CD14-positive monocyte (primary cell): ENCODE data around the gene CUL4A. TPM values are rescaled to one million over a fixed set of nuclear protein-coding genes. Genes with fewer than 3 reads are reported as not detected.

Experiments
- DNase-seq, 3 donors: peaks; one replicate each; pipeline ENCODE4 v3.0.0-alpha.2; 2011 to 2022
- H2AFZ ChIP-seq: 2 replicates; pipeline ENCODE4 v1.6.0; 2012; ENCODE audit warnings: mild to moderate bottlenecking, low read depth, low read length, inconsistent platforms; ENCODE audit not compliant: insufficient read depth, poor library complexity, severe bottlenecking
- H3K27ac ChIP-seq, 2 donors: 1 replicate in 1 of 2; 2 replicates in 1 of 2; pipeline ENCODE4 v1.5.1; 2012 to 2013; ENCODE audit warnings: low read length in 2 of 2, control low read depth in 1 of 2, inconsistent platforms in 1 of 2, low read depth in 1 of 2, mild to moderate bottlenecking in 1 of 2
- H3K27me3 ChIP-seq, 2 donors: one replicate each; pipeline versions ENCODE4 v1.6.0 to v1.6.1; 2011 to 2013; ENCODE audit warnings: low read length in 2 of 2; ENCODE audit not compliant: control insufficient read depth in 2 of 2, insufficient read depth in 2 of 2
- H3K36me3 ChIP-seq, 2 donors: replicated peaks in 1 of 2; 1 replicate in 1 of 2; 2 replicates in 1 of 2; pipeline versions ENCODE4 v1.5.1 to v1.6.1; 2012 to 2013; ENCODE audit warnings: low read length in 2 of 2, control low read depth in 1 of 2, inconsistent platforms in 1 of 2, mild to moderate bottlenecking in 1 of 2; ENCODE audit not compliant: insufficient read depth in 2 of 2, control insufficient read depth in 1 of 2
- H3K4me1 ChIP-seq, 2 donors: 1 replicate in 1 of 2; 2 replicates in 1 of 2; pipeline versions ENCODE4 v1.5.1 to v1.6.1; 2012 to 2013; ENCODE audit warnings: low read length in 2 of 2, control low read depth in 1 of 2, inconsistent platforms in 1 of 2, mild to moderate bottlenecking in 1 of 2, moderate library complexity in 1 of 2; ENCODE audit not compliant: insufficient read depth in 2 of 2, control insufficient read depth in 1 of 2
- H3K4me2 ChIP-seq: replicated peaks from 2 replicates; pipeline ENCODE3; 2012; ENCODE audit warnings: low read length, moderate library complexity, mild to moderate bottlenecking; ENCODE audit not compliant: poor library complexity, severe bottlenecking; ENCODE audit errors: extremely low read depth
- H3K4me3 ChIP-seq, 3 experiments: fragments of 200-600 bp in 1 of 3; sonication (generic) in 1 of 3; replicated peaks in 1 of 3; 1 replicate in 2 of 3; 2 replicates in 1 of 3; pipeline ENCODE4 v1.5.1; 2011 to 2013; ENCODE audit warnings: low read length in 3 of 3, mild to moderate bottlenecking in 3 of 3, control low read depth in 2 of 3, low read depth in 2 of 3, inconsistent platforms in 1 of 3, moderate library complexity in 1 of 3
- H3K79me2 ChIP-seq: 2 replicates; pipeline ENCODE4 v1.6.0; 2012; ENCODE audit warnings: mild to moderate bottlenecking, control low read depth, inconsistent platforms, low read length, moderate library complexity; ENCODE audit not compliant: insufficient read depth
- H3K9ac ChIP-seq: 2 replicates; pipeline ENCODE4 v1.6.0; 2017; ENCODE audit warnings: low read length, mild to moderate bottlenecking; ENCODE audit not compliant: insufficient read depth, poor library complexity, severe bottlenecking
- H3K9me3 ChIP-seq, 2 donors: replicated peaks in 1 of 2; 1 replicate in 1 of 2; 2 replicates in 1 of 2; pipeline versions ENCODE4 v1.5.1 to v1.6.1; 2012 to 2013; ENCODE audit warnings: low read length in 2 of 2, control low read depth in 1 of 2; ENCODE audit not compliant: control insufficient read depth in 1 of 2, insufficient read depth in 1 of 2
- H4K20me1 ChIP-seq: 2 replicates; pipeline ENCODE4 v1.6.0; 2012; ENCODE audit warnings: mild to moderate bottlenecking, low read length, control low read depth, moderate library complexity; ENCODE audit not compliant: insufficient read depth
- H3K27ac Mint-ChIP-seq, 7 donors: one replicate each; pipeline ENCODE4 v1.8.0; 2020; ENCODE audit warnings: mild to moderate bottlenecking in 7 of 7, mixed read lengths in 7 of 7, moderate library complexity in 6 of 7, inconsistent platforms in 2 of 7
- H3K27me3 Mint-ChIP-seq, 3 donors: one replicate each; pipeline ENCODE4 v1.8.0; 2021 to 2022; ENCODE audit warnings: low read depth in 3 of 3, mild to moderate bottlenecking in 3 of 3, mixed read lengths in 3 of 3, moderate library complexity in 3 of 3, inconsistent platforms in 1 of 3
- H3K36me3 Mint-ChIP-seq, 2 donors: one replicate each; pipeline ENCODE4 v1.8.0; 2020; ENCODE audit warnings: mixed read lengths in 2 of 2, inconsistent platforms in 1 of 2, mild to moderate bottlenecking in 1 of 2
- H3K4me1 Mint-ChIP-seq: one replicate; pipeline ENCODE4 v1.8.0; 2020; ENCODE audit warnings: mild to moderate bottlenecking, mixed read lengths
- H3K4me3 Mint-ChIP-seq, 2 donors: one replicate each; pipeline ENCODE4 v1.8.0; 2020; ENCODE audit warnings: mild to moderate bottlenecking in 2 of 2, mixed read lengths in 2 of 2, moderate library complexity in 1 of 2
- H3K9me3 Mint-ChIP-seq, 7 donors: one replicate each; pipeline ENCODE4 v1.8.0; 2020 to 2022; ENCODE audit warnings: mixed read lengths in 7 of 7, mild to moderate bottlenecking in 6 of 7, moderate library complexity in 6 of 7, inconsistent platforms in 2 of 7
- WGBS: methylation state at CpG from one replicate; pipeline ENCODE4 v1.1.5; 2013; ENCODE audit warnings: missing lambda C conversion rate; ENCODE audit not compliant: insufficient coverage; 5-methylcytosine and 5-hydroxymethylcytosine counted together
- intact Hi-C, 2 donors: fragments of 100-400 bp; cut with micrococcal nuclease; formaldehyde crosslinking; loops; one replicate each; pipeline versions ENCODE4 v1.15.0 to v1.15.1; 2023
- polyA plus RNA-seq, 3 donors: library from polyadenylated mRNA; depleted of rRNA in 1 of 3; unstranded in 2 of 3; stranded (reverse) in 1 of 3; fragments of 300-500 nt in 2 of 3; fragments of >200 nt in 1 of 3; fragmentation: Illumina TruSeq in 2 of 3; gene quantifications; 1 replicate in 2 of 3; 2 replicates in 1 of 3; pipeline ENCODE4 v1.2.3, GENCODE V29; 2012 to 2021
- TF ChIP-seq, protein P1 (sequence below): fragments of 200-600 bp; IDR thresholded peaks from one replicate; pipeline ENCODE4 v1.8.0; 2022; ENCODE audit warnings: antibody characterized with exemption, mild to moderate bottlenecking

Gene CUL4A
- polyA plus RNA-seq, 3 donors = 32.0 to 53.9 (median 33.7) TPM

DNA sequence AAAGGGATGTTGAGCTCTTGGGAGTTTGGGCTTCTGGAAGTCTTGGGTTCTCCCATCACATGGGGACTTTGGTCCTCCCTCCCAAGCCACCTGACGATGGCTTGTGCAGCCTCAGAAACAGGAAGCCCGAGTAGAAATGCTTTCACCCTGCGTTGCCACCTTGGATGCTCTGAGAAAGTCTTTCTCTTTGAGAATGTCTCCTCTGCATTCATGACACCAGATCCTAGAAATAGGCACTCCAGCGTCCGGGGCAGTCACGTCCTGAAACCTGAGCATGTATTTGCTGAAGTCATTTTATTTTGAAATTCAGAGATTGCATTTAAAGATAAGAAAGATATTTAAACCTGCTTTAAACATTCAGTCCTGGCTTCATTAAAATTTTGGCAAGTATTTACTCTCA lies 34.4 kb downstream of the CUL4A start:
- no peak overlapping the region for H3K4me3 ChIP-seq
- peaks cover 85 to 100% of the 10 kb centered on the region in 2 donors for H3K36me3 ChIP-seq
- no peak overlapping the region for H3K4me3 Mint-ChIP-seq
- H3K4me1 Mint-ChIP-seq = no peaks in the 10 kb centered on the region
- no peaks in the 10 kb centered on the region for H3K9me3 ChIP-seq
- intact Hi-C loops = no loop called here
- no peak overlapping the region for H3K27ac ChIP-seq
- H4K20me1 ChIP-seq = no peaks in the 10 kb centered on the region
- H3K4me2 ChIP-seq = no peak overlapping the region
- H3K79me2 ChIP-seq = no peaks in the 10 kb centered on the region
- TF ChIP-seq, protein P1, sequence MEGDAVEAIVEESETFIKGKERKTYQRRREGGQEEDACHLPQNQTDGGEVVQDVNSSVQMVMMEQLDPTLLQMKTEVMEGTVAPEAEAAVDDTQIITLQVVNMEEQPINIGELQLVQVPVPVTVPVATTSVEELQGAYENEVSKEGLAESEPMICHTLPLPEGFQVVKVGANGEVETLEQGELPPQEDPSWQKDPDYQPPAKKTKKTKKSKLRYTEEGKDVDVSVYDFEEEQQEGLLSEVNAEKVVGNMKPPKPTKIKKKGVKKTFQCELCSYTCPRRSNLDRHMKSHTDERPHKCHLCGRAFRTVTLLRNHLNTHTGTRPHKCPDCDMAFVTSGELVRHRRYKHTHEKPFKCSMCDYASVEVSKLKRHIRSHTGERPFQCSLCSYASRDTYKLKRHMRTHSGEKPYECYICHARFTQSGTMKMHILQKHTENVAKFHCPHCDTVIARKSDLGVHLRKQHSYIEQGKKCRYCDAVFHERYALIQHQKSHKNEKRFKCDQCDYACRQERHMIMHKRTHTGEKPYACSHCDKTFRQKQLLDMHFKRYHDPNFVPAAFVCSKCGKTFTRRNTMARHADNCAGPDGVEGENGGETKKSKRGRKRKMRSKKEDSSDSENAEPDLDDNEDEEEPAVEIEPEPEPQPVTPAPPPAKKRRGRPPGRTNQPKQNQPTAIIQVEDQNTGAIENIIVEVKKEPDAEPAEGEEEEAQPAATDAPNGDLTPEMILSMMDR = no peak
- no peaks in the 10 kb centered on the region for H3K4me1 ChIP-seq
- no peak overlapping the region for H3K27ac Mint-ChIP-seq
- H2AFZ ChIP-seq = no peak overlapping the region
- WGBS = 100% methylated on average over 1 of the region's 6 CpGs
- H3K27me3 Mint-ChIP-seq = no peaks in the 10 kb centered on the region
- no peak for DNase-seq
- no peaks in the 10 kb centered on the region for H3K9me3 Mint-ChIP-seq
- no peaks in the 10 kb centered on the region for H3K27me3 ChIP-seq
- peaks cover 91 to 99% of the 10 kb centered on the region in 2 donors for H3K36me3 Mint-ChIP-seq
- H3K9ac ChIP-seq = no peak overlapping the region

- no peak overlapping the region for H2AFZ ChIP-seq
- TF ChIP-seq, protein P1 = peak; percentile 9
- H3K27ac ChIP-seq = no peak overlapping the region
- no peaks in the 10 kb centered on the region for H3K9me3 ChIP-seq
- no peaks in the 10 kb centered on the region for H3K27me3 ChIP-seq
- no peak overlapping the region for H3K4me2 ChIP-seq
- no peaks in the 10 kb centered on the region for H3K79me2 ChIP-seq
- WGBS = 66% methylated on average over 4 of the region's 10 CpGs
- peaks cover 91 to 99% of the 10 kb centered on the region in 2 donors for H3K36me3 Mint-ChIP-seq
- H3K9ac ChIP-seq = no peak overlapping the region
- H3K4me3 ChIP-seq = no peak overlapping the region
- no peaks in the 10 kb centered on the region for H3K4me1 Mint-ChIP-seq
- intact Hi-C loops = no loop called here
- no peaks in the 10 kb centered on the region for H3K27me3 Mint-ChIP-seq
- H3K27ac Mint-ChIP-seq = peak overlapping the region in 1 of 7 donors; percentile 37
- H3K36me3 ChIP-seq = peaks cover 85 to 100% of the 10 kb centered on the region in 2 donors
- no peaks in the 10 kb centered on the region for H4K20me1 ChIP-seq
- peaks cover 0 to 1% (median 0%) of the 10 kb centered on the region in 7 donors for H3K9me3 Mint-ChIP-seq
- no peaks in the 10 kb centered on the region for H3K4me1 ChIP-seq
- no peak overlapping the region for H3K4me3 Mint-ChIP-seq
- no peak for DNase-seq
Observed at GRCh38 chr13:113245849-113246796, 36.7 kb downstream of the CUL4A start.
